ENCODE measurements around the gene NTM. TPM values are rescaled to one million over a fixed set of nuclear protein-coding genes. Genes with fewer than 3 reads are reported as not detected.

The NTM gene
- total RNA-seq, 1 donor from 2014 or later: not detected

DNA sequence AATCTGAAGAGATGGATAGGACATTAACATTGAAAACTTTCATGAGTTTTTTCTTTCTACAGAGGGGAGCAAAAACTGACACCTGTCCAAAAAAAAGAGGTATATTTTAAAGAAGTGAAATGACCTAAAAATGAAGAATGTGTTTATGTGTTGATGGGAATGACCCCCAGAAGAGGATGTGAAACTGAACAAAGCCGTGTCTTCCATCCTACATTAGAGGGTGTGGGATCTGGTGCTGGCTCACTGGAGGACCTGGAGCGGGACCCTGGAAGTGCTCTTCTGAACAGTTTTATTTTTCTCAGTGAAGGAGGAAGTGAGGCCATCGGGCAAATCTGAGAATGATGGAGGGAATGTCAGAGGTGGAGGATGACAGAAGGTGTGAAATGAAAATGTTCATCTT is 470.1 kb downstream of the NTM start:
- intact Hi-C loops (cut with micrococcal nuclease): no loop called here
- ATAC-seq (ENCODE audit: low read depth) (no peak), DNase-seq (no peak)
- Mint-ChIP-seq H3K27me3 (no peaks in the 10 kb centered on the region), H3K36me3 (ENCODE audit: low read depth) (no peaks in the 10 kb centered on the region), H3K4me3 (no peak overlapping the region), H3K4me1 (no peaks in the 10 kb centered on the region), H3K27ac (no peak overlapping the region), H3K9me3 (peaks cover 3% of the 10 kb centered on the region)
- POLR2A ChIA-PET: no interaction called here
- TF ChIP-seq, protein P1, sequence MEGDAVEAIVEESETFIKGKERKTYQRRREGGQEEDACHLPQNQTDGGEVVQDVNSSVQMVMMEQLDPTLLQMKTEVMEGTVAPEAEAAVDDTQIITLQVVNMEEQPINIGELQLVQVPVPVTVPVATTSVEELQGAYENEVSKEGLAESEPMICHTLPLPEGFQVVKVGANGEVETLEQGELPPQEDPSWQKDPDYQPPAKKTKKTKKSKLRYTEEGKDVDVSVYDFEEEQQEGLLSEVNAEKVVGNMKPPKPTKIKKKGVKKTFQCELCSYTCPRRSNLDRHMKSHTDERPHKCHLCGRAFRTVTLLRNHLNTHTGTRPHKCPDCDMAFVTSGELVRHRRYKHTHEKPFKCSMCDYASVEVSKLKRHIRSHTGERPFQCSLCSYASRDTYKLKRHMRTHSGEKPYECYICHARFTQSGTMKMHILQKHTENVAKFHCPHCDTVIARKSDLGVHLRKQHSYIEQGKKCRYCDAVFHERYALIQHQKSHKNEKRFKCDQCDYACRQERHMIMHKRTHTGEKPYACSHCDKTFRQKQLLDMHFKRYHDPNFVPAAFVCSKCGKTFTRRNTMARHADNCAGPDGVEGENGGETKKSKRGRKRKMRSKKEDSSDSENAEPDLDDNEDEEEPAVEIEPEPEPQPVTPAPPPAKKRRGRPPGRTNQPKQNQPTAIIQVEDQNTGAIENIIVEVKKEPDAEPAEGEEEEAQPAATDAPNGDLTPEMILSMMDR (IDR thresholded peaks at IDR 0.05): no peak
- CTCF ChIA-PET: no interaction called here

DNA sequence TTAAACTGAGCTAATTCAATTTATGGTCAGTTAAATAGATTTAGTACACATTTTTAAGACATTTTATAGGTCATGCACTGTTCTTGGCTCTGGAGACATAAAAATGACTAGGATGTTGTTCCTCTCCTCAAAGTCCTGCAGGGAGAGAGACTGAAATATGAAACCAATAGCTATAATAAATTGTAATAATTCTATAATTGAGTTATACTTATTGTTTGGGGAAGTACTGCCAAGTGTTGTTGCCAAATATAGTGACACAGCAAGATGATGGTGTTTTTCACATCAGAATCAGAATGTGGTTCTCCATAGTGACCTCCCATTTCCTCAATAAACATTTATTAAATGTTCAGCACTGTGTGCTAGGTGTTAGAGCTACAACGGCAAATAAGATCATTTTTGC is 470.6 kb downstream of the NTM start:
- intact Hi-C loops (cut with micrococcal nuclease): no loop called here
- ChIA-PET CTCF (no interaction called here), POLR2A (no interaction called here)
- Mint-ChIP-seq H3K27ac (no peak overlapping the region), H3K4me1 (no peaks in the 10 kb centered on the region), H3K36me3 (ENCODE audit: low read depth) (no peaks in the 10 kb centered on the region), H3K9me3 (peaks cover 3% of the 10 kb centered on the region), H3K27me3 (no peaks in the 10 kb centered on the region), H3K4me3 (no peak overlapping the region)
- TF ChIP-seq, protein P1 (IDR thresholded peaks at IDR 0.05): no peak
- no peak for ATAC-seq (ENCODE audit: low read depth)
- no peak for DNase-seq

GRCh38 chr11:131841925-131842635 is 471.7 kb downstream of the NTM start:
- CTCF ChIA-PET: no interaction called here
- ATAC-seq (ENCODE audit: low read depth): no peak
- Mint-ChIP-seq H3K4me3 (no peak overlapping the region), H3K9me3 (peaks cover 3% of the 10 kb centered on the region), H3K27me3 (peaks cover 2% of the 10 kb centered on the region), H3K36me3 (ENCODE audit: low read depth) (no peaks in the 10 kb centered on the region), H3K4me1 (no peaks in the 10 kb centered on the region), H3K27ac (no peak overlapping the region)
- no peak for DNase-seq
- POLR2A ChIA-PET: no interaction called here
- TF ChIP-seq, protein P1 (IDR thresholded peaks at IDR 0.05): no peak
- intact Hi-C loops (cut with micrococcal nuclease): no loop called here

GRCh38 chr11:131845255-131845654 is 474.8 kb downstream of the NTM start:
- Mint-ChIP-seq H3K4me1 (no peaks in the 10 kb centered on the region), H3K27me3 (peaks cover 2% of the 10 kb centered on the region), H3K27ac (no peak overlapping the region), H3K9me3 (no peaks in the 10 kb centered on the region), H3K36me3 (ENCODE audit: low read depth) (no peaks in the 10 kb centered on the region), H3K4me3 (no peak overlapping the region)
- CTCF ChIA-PET: no interaction called here
- POLR2A ChIA-PET: no interaction called here
- TF ChIP-seq, protein P1 (IDR thresholded peaks at IDR 0.05): no peak
- no peak for ATAC-seq (ENCODE audit: low read depth)
- no peak for DNase-seq
- intact Hi-C loops (cut with micrococcal nuclease): no loop called here

DNA sequence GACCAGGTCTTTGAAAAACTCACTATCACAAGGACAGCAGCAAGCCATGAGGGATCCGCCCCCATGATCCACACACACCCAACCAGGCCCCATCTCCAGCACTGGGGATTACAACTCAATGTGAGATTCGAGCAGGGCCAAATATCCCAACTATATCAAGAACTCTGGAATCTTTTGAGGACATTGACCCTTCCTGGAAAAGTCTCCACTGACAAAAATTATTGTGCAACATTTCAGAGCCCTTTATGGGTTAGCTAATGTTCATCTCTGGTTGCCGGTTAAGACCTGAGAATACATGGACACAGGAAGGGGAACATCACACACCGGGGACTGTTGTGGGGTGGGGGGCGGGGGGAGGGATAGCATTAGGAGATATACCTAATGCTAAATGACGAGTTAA is 479.1 kb downstream of the NTM start:
- peaks cover 2% of the 10 kb centered on the region for H3K27me3 Mint-ChIP-seq
- intact Hi-C loops (cut with micrococcal nuclease): no loop called here
- H3K9me3 Mint-ChIP-seq: peaks cover 3% of the 10 kb centered on the region
- TF ChIP-seq, protein P1 (IDR thresholded peaks at IDR 0.05): no peak
- H3K36me3 Mint-ChIP-seq (ENCODE audit: low read depth): no peaks in the 10 kb centered on the region
- H3K4me1 Mint-ChIP-seq: no peaks in the 10 kb centered on the region
- no peak for ATAC-seq (ENCODE audit: low read depth)
- H3K27ac Mint-ChIP-seq: no peak overlapping the region
- POLR2A ChIA-PET: no interaction called here
- H3K4me3 Mint-ChIP-seq: no peak overlapping the region
- CTCF ChIA-PET: no interaction called here
- no peak for DNase-seq
